ENCODE data around the gene ARRDC3.

The ARRDC3 gene

GRCh38 chr5:91362935-91363334, 20.2 kb downstream of the ARRDC3 start:
- TF ChIP-seq PBX3 (CRISPR knock-in tag; IDR thresholded peaks at IDR 0.05) (no peak), ZNF121 (tag by site-specific recombination; IDR thresholded peaks at IDR 0.05) (no peak), TSHZ1 (tag by site-specific recombination; IDR thresholded peaks at IDR 0.05; ENCODE audit: borderline replicate concordance) (no peak), ZNF621 (tag by site-specific recombination; IDR thresholded peaks at IDR 0.05) (no peak), SCRT2 (tag by site-specific recombination; IDR thresholded peaks at IDR 0.05) (no peak), IKZF3 (tag by site-specific recombination; IDR thresholded peaks at IDR 0.05) (no peak), HOXD13 (CRISPR knock-in tag; IDR thresholded peaks at IDR 0.05; ENCODE audit: borderline replicate concordance) (no peak), ZNF132 (tag by site-specific recombination; IDR thresholded peaks at IDR 0.05; ENCODE audit: borderline replicate concordance) (no peak), ZNF501 (tag by site-specific recombination; IDR thresholded peaks at IDR 0.05) (no peak), ZNF341 (tag by site-specific recombination; IDR thresholded peaks at IDR 0.05; ENCODE audit: low read depth) (no peak), TRIM28 (IDR thresholded peaks at IDR 0.05; ENCODE audit: borderline replicate concordance, low read length) (no peak), ZNF48 (tag by site-specific recombination; IDR thresholded peaks at IDR 0.05) (no peak), ZFP69B (tag by site-specific recombination; IDR thresholded peaks at IDR 0.05) (no peak), ZNF514 (tag by site-specific recombination; IDR thresholded peaks at IDR 0.05) (no peak), PRDM10 (tag by site-specific recombination; IDR thresholded peaks at IDR 0.05) (no peak), ZNF670 (tag by site-specific recombination; IDR thresholded peaks at IDR 0.05; ENCODE audit: low read depth) (no peak), ZNF639 (tag by site-specific recombination; IDR thresholded peaks at IDR 0.05) (no peak)
- TF ChIP-seq, protein P1, sequence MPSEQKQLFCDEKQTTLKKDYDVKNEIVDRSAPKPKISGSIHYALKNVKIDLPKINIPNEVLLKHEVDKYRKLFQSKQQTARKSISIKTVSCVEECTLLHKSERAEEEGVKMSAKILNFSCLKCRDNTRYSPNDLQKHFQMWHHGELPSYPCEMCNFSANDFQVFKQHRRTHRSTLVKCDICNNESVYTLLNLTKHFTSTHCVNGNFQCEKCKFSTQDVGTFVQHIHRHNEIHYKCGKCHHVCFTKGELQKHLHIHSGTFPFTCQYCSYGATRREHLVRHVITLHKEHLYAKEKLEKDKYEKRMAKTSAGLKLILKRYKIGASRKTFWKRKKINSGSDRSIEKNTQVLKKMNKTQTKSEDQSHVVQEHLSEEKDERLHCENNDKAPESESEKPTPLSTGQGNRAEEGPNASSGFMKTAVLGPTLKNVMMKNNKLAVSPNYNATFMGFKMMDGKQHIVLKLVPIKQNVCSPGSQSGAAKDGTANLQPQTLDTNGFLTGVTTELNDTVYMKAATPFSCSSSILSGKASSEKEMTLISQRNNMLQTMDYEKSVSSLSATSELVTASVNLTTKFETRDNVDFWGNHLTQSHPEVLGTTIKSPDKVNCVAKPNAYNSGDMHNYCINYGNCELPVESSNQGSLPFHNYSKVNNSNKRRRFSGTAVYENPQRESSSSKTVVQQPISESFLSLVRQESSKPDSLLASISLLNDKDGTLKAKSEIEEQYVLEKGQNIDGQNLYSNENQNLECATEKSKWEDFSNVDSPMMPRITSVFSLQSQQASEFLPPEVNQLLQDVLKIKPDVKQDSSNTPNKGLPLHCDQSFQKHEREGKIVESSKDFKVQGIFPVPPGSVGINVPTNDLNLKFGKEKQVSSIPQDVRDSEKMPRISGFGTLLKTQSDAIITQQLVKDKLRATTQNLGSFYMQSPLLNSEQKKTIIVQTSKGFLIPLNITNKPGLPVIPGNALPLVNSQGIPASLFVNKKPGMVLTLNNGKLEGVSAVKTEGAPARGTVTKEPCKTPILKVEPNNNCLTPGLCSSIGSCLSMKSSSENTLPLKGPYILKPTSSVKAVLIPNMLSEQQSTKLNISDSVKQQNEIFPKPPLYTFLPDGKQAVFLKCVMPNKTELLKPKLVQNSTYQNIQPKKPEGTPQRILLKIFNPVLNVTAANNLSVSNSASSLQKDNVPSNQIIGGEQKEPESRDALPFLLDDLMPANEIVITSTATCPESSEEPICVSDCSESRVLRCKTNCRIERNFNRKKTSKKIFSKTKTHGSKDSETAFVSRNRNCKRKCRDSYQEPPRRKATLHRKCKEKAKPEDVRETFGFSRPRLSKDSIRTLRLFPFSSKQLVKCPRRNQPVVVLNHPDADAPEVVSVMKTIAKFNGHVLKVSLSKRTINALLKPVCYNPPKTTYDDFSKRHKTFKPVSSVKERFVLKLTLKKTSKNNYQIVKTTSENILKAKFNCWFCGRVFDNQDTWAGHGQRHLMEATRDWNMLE (tag by site-specific recombination; conservative IDR thresholded peaks at IDR 0.05; ENCODE audit: low read depth), result no peak
- TF ChIP-seq, protein P2, sequence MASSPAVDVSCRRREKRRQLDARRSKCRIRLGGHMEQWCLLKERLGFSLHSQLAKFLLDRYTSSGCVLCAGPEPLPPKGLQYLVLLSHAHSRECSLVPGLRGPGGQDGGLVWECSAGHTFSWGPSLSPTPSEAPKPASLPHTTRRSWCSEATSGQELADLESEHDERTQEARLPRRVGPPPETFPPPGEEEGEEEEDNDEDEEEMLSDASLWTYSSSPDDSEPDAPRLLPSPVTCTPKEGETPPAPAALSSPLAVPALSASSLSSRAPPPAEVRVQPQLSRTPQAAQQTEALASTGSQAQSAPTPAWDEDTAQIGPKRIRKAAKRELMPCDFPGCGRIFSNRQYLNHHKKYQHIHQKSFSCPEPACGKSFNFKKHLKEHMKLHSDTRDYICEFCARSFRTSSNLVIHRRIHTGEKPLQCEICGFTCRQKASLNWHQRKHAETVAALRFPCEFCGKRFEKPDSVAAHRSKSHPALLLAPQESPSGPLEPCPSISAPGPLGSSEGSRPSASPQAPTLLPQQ (tag by site-specific recombination; IDR thresholded peaks at IDR 0.05), result no peak
- Histone ChIP-seq H3K4me1 (ENCODE audit: control insufficient read depth, insufficient read depth, low read length) (no peaks in the 10 kb centered on the region), H3K4me3 (ENCODE audit: low read depth, low read length) (no peak overlapping the region), H3K27ac (ENCODE audit: extremely low read depth, low read depth, low read length) (no peak overlapping the region), H3K9me3 (ENCODE audit: control insufficient read depth, insufficient read depth, low read depth, low read length) (no peaks in the 10 kb centered on the region), H3K36me3 (ENCODE audit: control insufficient read depth in 2 of 2, insufficient read depth in 1 of 2, low read length in 2 of 2) (peaks cover 1 to 7% of the 10 kb centered on the region in 2 experiments; a peak in 2 of 3 replicates)
- CTCF ChIA-PET, result no interaction called here
- POLR2A ChIA-PET, result no interaction called here

All from HEK293 (cell line).